Measurements from ENCODE around the gene PLAAT1.

Gene PLAAT1

GRCh38 chr3:193261970-193262369 lies 20.9 kb downstream of the PLAAT1 start:
- no peak for TF ChIP-seq EZH2 (optimal IDR thresholded peaks at IDR 0.05; ENCODE audit: low read depth, low read length)
- TF ChIP-seq EZH2phosphoT487 (IDR thresholded peaks at IDR 0.05; ENCODE audit: low read length) = no peak
- TF ChIP-seq CTCF (IDR thresholded peaks at IDR 0.05; ENCODE audit: low read length) = no peak
- Histone ChIP-seq H3K9me3 (replicated peaks; ENCODE audit: insufficient read depth, low read length) (no peaks in the 10 kb centered on the region), H3F3A (ENCODE audit: insufficient read depth, low read length) (no peaks in the 10 kb centered on the region)

GRCh38 chr3:193262707-193263106 lies 21.7 kb downstream of the PLAAT1 start:
- Histone ChIP-seq H3K79me2 (ENCODE audit: low read length) (no peaks in the 10 kb centered on the region), H3K9ac (ENCODE audit: low read length) (no peak overlapping the region), H3K27ac (ENCODE audit: low read length) (no peak overlapping the region), H3K27me3 (replicated peaks; ENCODE audit: insufficient read depth, low read length) (no peaks in the 10 kb centered on the region), H3K4me2 (ENCODE audit: low read depth, low read length) (no peak overlapping the region), H3K9me3 (replicated peaks; ENCODE audit: insufficient read depth, low read length) (no peaks in the 10 kb centered on the region), H2AFZ (ENCODE audit: low read length) (no peak overlapping the region), H4K20me1 (ENCODE audit: insufficient read depth, low read length) (no peaks in the 10 kb centered on the region), H3K36me3 (replicated peaks; ENCODE audit: insufficient read depth, low read length) (no peaks in the 10 kb centered on the region), H3F3A (ENCODE audit: insufficient read depth, low read length) (no peaks in the 10 kb centered on the region), H3K9me2 (replicated peaks; ENCODE audit: insufficient read depth, low read length) (no peaks in the 10 kb centered on the region), H3K4me3 (ENCODE audit: low read length) (no peak overlapping the region), H3K4me1 (ENCODE audit: low read length) (no peaks in the 10 kb centered on the region)
- DNase-seq = no peak
- TF ChIP-seq EZH2 (optimal IDR thresholded peaks at IDR 0.05; ENCODE audit: low read depth, low read length) = no peak
- no peak for TF ChIP-seq CTCF (IDR thresholded peaks at IDR 0.05; ENCODE audit: low read length)
- TF ChIP-seq EZH2phosphoT487 (IDR thresholded peaks at IDR 0.05; ENCODE audit: low read length) = no peak

More at GRCh38 chr3:193261970-193262369, 20.9 kb downstream of the PLAAT1 start:
- Histone ChIP-seq H3K36me3 (replicated peaks; ENCODE audit: insufficient read depth, low read length) (no peaks in the 10 kb centered on the region), H3K79me2 (ENCODE audit: low read length) (no peaks in the 10 kb centered on the region), H3K27ac (ENCODE audit: low read length) (no peak overlapping the region), H3K9me2 (replicated peaks; ENCODE audit: insufficient read depth, low read length) (no peaks in the 10 kb centered on the region), H2AFZ (ENCODE audit: low read length) (no peak overlapping the region), H3K4me1 (ENCODE audit: low read length) (no peaks in the 10 kb centered on the region), H3K4me3 (ENCODE audit: low read length) (no peak overlapping the region), H3K27me3 (replicated peaks; ENCODE audit: insufficient read depth, low read length) (no peaks in the 10 kb centered on the region), H4K20me1 (ENCODE audit: insufficient read depth, low read length) (no peaks in the 10 kb centered on the region), H3K4me2 (ENCODE audit: low read depth, low read length) (no peak overlapping the region), H3K9ac (ENCODE audit: low read length) (no peak overlapping the region)
- no peak for DNase-seq

- TF ChIP-seq EZH2phosphoT487 (IDR thresholded peaks at IDR 0.05; ENCODE audit: low read length) (no peak), EZH2 (optimal IDR thresholded peaks at IDR 0.05; ENCODE audit: low read depth, low read length) (no peak), CTCF (IDR thresholded peaks at IDR 0.05; ENCODE audit: low read length) (no peak)
- Histone ChIP-seq H3K4me1 (ENCODE audit: low read length) (no peaks in the 10 kb centered on the region), H2AFZ (ENCODE audit: low read length) (no peak overlapping the region), H4K20me1 (ENCODE audit: insufficient read depth, low read length) (no peaks in the 10 kb centered on the region), H3K9me3 (replicated peaks; ENCODE audit: insufficient read depth, low read length) (no peaks in the 10 kb centered on the region), H3K36me3 (replicated peaks; ENCODE audit: insufficient read depth, low read length) (no peaks in the 10 kb centered on the region), H3K9me2 (replicated peaks; ENCODE audit: insufficient read depth, low read length) (no peaks in the 10 kb centered on the region), H3K9ac (ENCODE audit: low read length) (no peak overlapping the region), H3F3A (ENCODE audit: insufficient read depth, low read length) (no peaks in the 10 kb centered on the region), H3K4me3 (ENCODE audit: low read length) (no peak overlapping the region), H3K4me2 (ENCODE audit: low read depth, low read length) (no peak overlapping the region), H3K27ac (ENCODE audit: low read length) (no peak overlapping the region), H3K27me3 (replicated peaks; ENCODE audit: insufficient read depth, low read length) (no peaks in the 10 kb centered on the region), H3K79me2 (ENCODE audit: low read length) (no peaks in the 10 kb centered on the region)
- DNase-seq = no peak
Measured at GRCh38 chr3:193269343-193270028, 28.5 kb downstream of the PLAAT1 start.

Measured in MM.1S (cell line).